PC-3 (cell line): ENCODE measurements around the gene TTBK1. TPM values are rescaled to one million over a fixed set of nuclear protein-coding genes. Genes with fewer than 3 reads are reported as not detected.

Source experiments
- ATAC-seq: fragments of 200-7000 bp; cut with Tn5 transposase; 2 replicates; pipeline ENCODE4 v1.9.1; 2020; ENCODE audit warnings: mild to moderate bottlenecking, moderate library complexity
- BruUV-seq: library from RNA; stranded (reverse); fragments of 400-500 nt; replicated peaks from 2 replicates; lab custom pipeline; 2021; lab: Mats Ljungman, UMichigan
- CTCF ChIA-PET: fragments of 300-600 bp; sonication (Branson Sonifier 250); formaldehyde crosslinking; loops from one replicate; lab custom pipeline; 2022; ENCODE audit warnings: antibody characterized with exemption; lab: Charles Lee
- POLR2A ChIA-PET: fragments of 300-600 bp; sonication (Branson Sonifier 250); formaldehyde crosslinking; loops from one replicate; lab custom pipeline; 2022; ENCODE audit warnings: antibody characterized with exemption; ENCODE audit not compliant: unreplicated experiment; lab: Charles Lee
- DNase-seq: peaks from one replicate; pipeline ENCODE4 v3.0.0-alpha.2; 2015
- H2AFZ ChIP-seq: fragments of 300-600 bp; sonication (generic); 2 replicates; pipeline ENCODE4 v1.6.0; 2016; ENCODE audit warnings: antibody characterized with exemption, low read length
- H3F3A ChIP-seq: fragments of 300-600 bp; sonication (generic); one replicate; pipeline ENCODE4 v1.6.0; 2017; ENCODE audit warnings: antibody characterized with exemption, low read length, control low read depth, mild to moderate bottlenecking; ENCODE audit not compliant: unreplicated experiment
- H3K27ac ChIP-seq: fragments of 300-600 bp; sonication (generic); 2 replicates; pipeline ENCODE4 v1.5.1; 2016; ENCODE audit warnings: mild to moderate bottlenecking, low read length
- H3K27me3 ChIP-seq: fragments of 300-600 bp; sonication (generic); 2 replicates; pipeline ENCODE4 v1.6.1; 2016; ENCODE audit warnings: low read length, mixed read lengths
- H3K36me3 ChIP-seq: fragments of 300-600 bp; sonication (generic); 2 replicates; pipeline ENCODE4 v1.6.1; 2016; ENCODE audit warnings: low read depth, mixed run types, low read length, mixed read lengths
- H3K4me1 ChIP-seq: fragments of 300-600 bp; sonication (generic); 2 replicates; pipeline ENCODE4 v1.5.1; 2016; ENCODE audit warnings: low read length; ENCODE audit not compliant: insufficient read depth
- H3K4me2 ChIP-seq: fragments of 300-600 bp; sonication (generic); 2 replicates; pipeline ENCODE4 v1.6.0; 2016; ENCODE audit warnings: low read length
- H3K4me3 ChIP-seq: fragments of 300-600 bp; sonication (generic); 2 replicates; pipeline ENCODE4 v1.5.1; 2016; ENCODE audit warnings: mild to moderate bottlenecking, low read length, mixed read lengths
- H3K79me2 ChIP-seq: fragments of 300-600 bp; sonication (generic); 2 replicates; pipeline ENCODE4 v1.6.1; 2017; ENCODE audit warnings: low read length, mixed read lengths
- H3K9ac ChIP-seq: fragments of 300-600 bp; sonication (generic); 2 replicates; pipeline ENCODE4 v1.6.0; 2016; ENCODE audit warnings: mild to moderate bottlenecking, low read length
- H3K9me2 ChIP-seq: fragments of 300-600 bp; sonication (generic); replicated peaks from 2 replicates; pipeline ENCODE4 v1.6.1; 2016; ENCODE audit warnings: mixed run types, low read length, mixed read lengths
- H3K9me3 ChIP-seq: fragments of 300-600 bp; sonication (generic); 2 replicates; pipeline ENCODE4 v1.6.1; 2016; ENCODE audit warnings: low read length, mixed read lengths
- H4K20me1 ChIP-seq: fragments of 300-600 bp; sonication (generic); 2 replicates; pipeline ENCODE4 v1.6.1; 2016; ENCODE audit warnings: low read length, mixed read lengths
- EZH2 ChIP-seq: fragments of 300-600 bp; sonication (generic); IDR thresholded peaks from one replicate; pipeline ENCODE4 v1.6.1; 2017; ENCODE audit warnings: antibody characterized with exemption, mild to moderate bottlenecking, low read length; ENCODE audit not compliant: unreplicated experiment
- EZH2phosphoT487 ChIP-seq: fragments of 300-600 bp; sonication (generic); IDR thresholded peaks from 2 replicates; pipeline ENCODE4 v1.6.1; 2018; ENCODE audit warnings: mild to moderate bottlenecking, antibody characterized with exemption, low read length, borderline replicate concordance
- intact Hi-C: fragments of 100-400 bp; cut with micrococcal nuclease; formaldehyde crosslinking; loops from 2 replicates; pipeline ENCODE4 v1.9.0; 2023
- total RNA-seq: library from RNA; depleted of rRNA; stranded (reverse); fragments of >200 nt; gene quantifications from 2 replicates; pipeline ENCODE4 v1.2.3, GENCODE V29; 2014
- TF ChIP-seq, protein P1 (sequence below): fragments of 300-600 bp; sonication (generic); conservative IDR thresholded peaks from 2 replicates; pipeline ENCODE4 v1.5.1; 2017; ENCODE audit warnings: antibody characterized with exemption, low read depth, mild to moderate bottlenecking, low read length

Gene TTBK1
- total RNA-seq, 1 experiment from 2014 or later = not detected

DNA sequence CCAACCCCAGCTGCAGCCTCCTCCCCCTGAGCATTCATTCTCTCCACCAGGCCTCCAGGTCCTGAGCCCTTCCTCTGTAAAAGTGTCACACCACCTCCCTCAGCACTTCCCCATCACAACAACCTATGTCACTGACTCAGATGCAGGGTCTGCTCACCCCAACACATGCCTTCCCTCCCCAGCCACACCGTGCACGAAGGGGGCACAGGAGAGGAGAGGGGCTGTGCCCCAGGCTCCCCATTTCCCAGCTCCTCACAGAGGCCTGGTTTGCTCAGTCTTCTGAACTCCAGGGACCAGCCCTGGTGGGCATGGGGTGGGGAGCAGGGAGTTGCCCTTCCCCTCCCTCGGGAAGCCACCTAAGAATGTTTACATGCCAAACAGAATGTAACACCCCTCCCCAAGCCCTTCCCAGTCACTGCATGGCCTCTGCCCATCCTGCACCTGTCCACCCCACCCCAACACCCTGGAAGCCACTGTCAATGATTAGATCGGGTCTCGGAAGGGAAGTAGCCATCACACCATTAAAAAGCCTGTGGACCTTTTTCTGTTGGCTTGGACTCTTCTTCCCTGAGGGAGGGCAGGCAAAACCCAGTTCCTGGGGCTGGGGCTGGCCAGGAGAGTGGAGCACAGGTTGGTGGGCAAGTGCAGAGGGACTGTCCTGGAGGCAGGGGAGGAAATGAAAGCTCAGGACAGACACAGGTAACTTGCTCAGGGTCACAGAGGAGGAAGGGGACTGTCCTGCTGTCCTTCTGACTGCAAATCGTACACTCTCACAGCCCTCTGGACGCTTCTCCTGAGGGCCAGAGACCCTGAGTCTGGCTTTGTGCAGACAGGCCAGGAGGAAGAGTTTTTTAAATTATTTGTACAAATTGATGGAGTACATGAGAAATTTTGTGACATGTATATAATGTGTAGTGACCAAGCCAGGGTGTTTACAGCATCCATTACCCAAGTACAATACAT, 44.7 kb downstream of the TTBK1 start:
- Histone ChIP-seq H3K4me1 (peaks cover 4% of the 10 kb centered on the region; the same call in 1 of the 2 replicates), H3F3A (no peaks in the 10 kb centered on the region), H3K9me2 (no peaks in the 10 kb centered on the region), H3K27ac (no peak overlapping the region), H4K20me1 (no peaks in the 10 kb centered on the region), H3K79me2 (no peaks in the 10 kb centered on the region), H3K36me3 (no peaks in the 10 kb centered on the region), H3K27me3 (peaks cover 8% of the 10 kb centered on the region; the same call in 1 of the 2 replicates), H3K9ac (no peak overlapping the region), H3K9me3 (no peaks in the 10 kb centered on the region), H2AFZ (no peak overlapping the region), H3K4me3 (no peak overlapping the region), H3K4me2 (no peak overlapping the region)
- POLR2A ChIA-PET = interaction anchor here (0.6 kb wide), 1 partner anchor 20 kb away, joined by 4 read pairs; the partner anchor contains the start of gene CRIP3
- ATAC-seq = no peak
- BruUV-seq = no TSS peak
- CTCF ChIA-PET = no interaction called here
- no peak for DNase-seq
- intact Hi-C loops = no loop called here
- no peak for TF ChIP-seq EZH2phosphoT487
- TF ChIP-seq, protein P1, sequence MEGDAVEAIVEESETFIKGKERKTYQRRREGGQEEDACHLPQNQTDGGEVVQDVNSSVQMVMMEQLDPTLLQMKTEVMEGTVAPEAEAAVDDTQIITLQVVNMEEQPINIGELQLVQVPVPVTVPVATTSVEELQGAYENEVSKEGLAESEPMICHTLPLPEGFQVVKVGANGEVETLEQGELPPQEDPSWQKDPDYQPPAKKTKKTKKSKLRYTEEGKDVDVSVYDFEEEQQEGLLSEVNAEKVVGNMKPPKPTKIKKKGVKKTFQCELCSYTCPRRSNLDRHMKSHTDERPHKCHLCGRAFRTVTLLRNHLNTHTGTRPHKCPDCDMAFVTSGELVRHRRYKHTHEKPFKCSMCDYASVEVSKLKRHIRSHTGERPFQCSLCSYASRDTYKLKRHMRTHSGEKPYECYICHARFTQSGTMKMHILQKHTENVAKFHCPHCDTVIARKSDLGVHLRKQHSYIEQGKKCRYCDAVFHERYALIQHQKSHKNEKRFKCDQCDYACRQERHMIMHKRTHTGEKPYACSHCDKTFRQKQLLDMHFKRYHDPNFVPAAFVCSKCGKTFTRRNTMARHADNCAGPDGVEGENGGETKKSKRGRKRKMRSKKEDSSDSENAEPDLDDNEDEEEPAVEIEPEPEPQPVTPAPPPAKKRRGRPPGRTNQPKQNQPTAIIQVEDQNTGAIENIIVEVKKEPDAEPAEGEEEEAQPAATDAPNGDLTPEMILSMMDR = no peak
- TF ChIP-seq EZH2 = no peak

DNA sequence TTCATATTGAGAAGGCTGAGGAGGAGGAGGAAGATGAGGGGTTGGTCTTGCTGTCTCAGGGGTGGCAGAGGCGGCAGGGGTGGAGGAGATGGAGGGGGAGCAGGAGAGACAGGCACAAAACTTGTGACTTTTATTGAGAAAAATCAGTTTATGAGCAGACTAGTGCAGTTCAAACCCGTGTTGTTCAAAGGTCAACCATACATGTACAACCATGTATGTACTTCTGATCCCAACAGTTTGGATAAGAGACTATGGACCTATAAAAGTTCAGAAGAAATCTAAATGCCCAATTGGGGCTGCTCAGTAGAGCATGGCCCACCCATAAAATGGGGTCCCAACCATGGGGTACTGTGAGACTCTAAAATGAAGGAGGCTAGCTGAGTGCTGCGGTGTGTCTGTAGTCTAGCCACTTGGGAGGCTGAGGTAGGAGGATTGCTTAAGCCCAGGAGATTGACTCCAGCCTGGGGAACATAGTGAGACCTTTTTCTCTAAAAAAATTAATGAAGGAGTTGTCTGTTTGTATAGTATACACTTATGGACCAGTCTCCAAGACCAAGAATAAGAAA, 47.1 kb downstream of the TTBK1 start:
- H4K20me1 ChIP-seq = no peaks in the 10 kb centered on the region
- no peak overlapping the region for H3K4me3 ChIP-seq
- no TSS peak for BruUV-seq
- no peak overlapping the region for H3K27ac ChIP-seq
- DNase-seq (no peak), ATAC-seq (no peak)
- no peaks in the 10 kb centered on the region for H3K9me3 ChIP-seq
- intact Hi-C loops = no loop called here
- no peaks in the 10 kb centered on the region for H3K36me3 ChIP-seq
- ChIA-PET POLR2A (no interaction called here), CTCF (no interaction called here)
- H3F3A ChIP-seq = no peaks in the 10 kb centered on the region
- no peaks in the 10 kb centered on the region for H3K79me2 ChIP-seq
- H2AFZ ChIP-seq = no peak overlapping the region
- no peaks in the 10 kb centered on the region for H3K27me3 ChIP-seq
- no peaks in the 10 kb centered on the region for H3K4me1 ChIP-seq
- H3K4me2 ChIP-seq = no peak overlapping the region
- no peaks in the 10 kb centered on the region for H3K9me2 ChIP-seq
- no peak overlapping the region for H3K9ac ChIP-seq
- TF ChIP-seq EZH2 = no peak
- TF ChIP-seq, protein P1 = no peak
- no peak for TF ChIP-seq EZH2phosphoT487
